GM10266 (cell line): Measurements from ENCODE around the gene ASS1.

Source experiments
- DNase-seq: peaks from one replicate; pipeline ENCODE4 v3.0.0; 2012; ENCODE audit errors: extremely low spot score
- TF ChIP-seq, protein P1 (sequence below): IDR thresholded peaks from 2 replicates; pipeline ENCODE4 v1.5.1; 2012; ENCODE audit warnings: mild to moderate bottlenecking, low read depth; ENCODE audit not compliant: control insufficient read depth, insufficient read depth; ENCODE audit errors: missing control alignments

Gene ASS1

DNA sequence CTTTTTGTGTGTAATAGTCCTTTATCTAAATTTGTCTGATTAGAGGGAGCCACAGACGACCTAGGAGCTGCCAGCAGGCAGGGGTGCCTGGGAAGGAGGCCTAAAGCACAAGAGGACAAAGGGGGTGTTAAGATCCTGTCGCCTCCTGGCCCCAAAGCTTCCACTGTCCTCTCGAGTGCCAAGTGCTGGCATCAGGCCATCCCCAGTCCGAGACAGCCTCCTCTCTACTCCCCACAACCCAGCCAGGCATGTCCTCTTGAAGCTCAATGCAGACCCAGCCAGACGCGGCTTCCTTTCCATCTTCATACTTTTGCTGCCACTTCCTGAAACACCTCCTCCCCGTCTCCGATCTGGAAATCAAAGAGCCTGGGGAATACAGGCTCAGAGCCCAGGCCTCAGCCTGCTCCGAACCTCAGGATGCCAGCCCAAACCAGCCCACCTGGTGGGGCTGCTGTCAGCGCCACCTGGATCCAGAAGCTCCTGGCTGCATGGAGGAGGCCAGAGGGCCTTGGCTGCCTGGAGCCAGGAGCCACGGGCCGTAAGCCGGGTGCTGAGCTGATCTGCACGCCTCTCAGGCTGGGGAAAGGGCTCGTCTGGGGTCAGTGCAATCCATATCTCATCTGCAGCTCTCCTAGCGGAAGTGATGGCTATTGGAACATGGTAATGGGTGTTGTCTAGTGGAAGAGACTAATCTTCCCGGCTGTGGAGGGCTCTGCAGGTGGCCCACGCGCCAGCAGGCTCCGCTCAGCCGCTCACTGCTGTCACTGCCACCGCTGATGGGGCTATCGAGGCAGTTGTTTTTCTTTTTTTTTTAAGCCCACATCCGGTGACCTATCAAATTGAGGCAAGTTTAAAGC, 74.4 kb downstream of the ASS1 start:
- TF ChIP-seq, protein P1, sequence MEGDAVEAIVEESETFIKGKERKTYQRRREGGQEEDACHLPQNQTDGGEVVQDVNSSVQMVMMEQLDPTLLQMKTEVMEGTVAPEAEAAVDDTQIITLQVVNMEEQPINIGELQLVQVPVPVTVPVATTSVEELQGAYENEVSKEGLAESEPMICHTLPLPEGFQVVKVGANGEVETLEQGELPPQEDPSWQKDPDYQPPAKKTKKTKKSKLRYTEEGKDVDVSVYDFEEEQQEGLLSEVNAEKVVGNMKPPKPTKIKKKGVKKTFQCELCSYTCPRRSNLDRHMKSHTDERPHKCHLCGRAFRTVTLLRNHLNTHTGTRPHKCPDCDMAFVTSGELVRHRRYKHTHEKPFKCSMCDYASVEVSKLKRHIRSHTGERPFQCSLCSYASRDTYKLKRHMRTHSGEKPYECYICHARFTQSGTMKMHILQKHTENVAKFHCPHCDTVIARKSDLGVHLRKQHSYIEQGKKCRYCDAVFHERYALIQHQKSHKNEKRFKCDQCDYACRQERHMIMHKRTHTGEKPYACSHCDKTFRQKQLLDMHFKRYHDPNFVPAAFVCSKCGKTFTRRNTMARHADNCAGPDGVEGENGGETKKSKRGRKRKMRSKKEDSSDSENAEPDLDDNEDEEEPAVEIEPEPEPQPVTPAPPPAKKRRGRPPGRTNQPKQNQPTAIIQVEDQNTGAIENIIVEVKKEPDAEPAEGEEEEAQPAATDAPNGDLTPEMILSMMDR = no peak
- DNase-seq = no peak

DNA sequence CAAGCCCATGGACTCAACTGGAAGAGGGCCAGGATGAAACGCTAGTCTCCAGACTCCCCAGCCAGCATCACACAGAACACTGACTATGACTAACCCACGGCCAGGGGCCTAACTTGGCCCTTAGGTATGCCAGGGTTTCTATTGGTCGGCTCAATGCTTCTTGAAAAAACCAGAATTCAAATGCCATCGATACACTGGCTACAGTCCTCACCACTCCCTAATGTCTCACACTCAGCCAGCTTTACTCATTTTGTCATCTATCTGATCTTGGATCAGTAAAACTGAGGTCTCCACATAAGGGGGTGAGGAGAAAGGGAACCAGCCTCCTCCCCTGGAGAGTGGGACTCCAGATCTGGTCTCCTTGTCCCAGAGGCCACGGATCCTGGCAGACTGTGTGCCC, 75.2 kb downstream of the ASS1 start:
- TF ChIP-seq, protein P1 = no peak
- no peak for DNase-seq

DNA sequence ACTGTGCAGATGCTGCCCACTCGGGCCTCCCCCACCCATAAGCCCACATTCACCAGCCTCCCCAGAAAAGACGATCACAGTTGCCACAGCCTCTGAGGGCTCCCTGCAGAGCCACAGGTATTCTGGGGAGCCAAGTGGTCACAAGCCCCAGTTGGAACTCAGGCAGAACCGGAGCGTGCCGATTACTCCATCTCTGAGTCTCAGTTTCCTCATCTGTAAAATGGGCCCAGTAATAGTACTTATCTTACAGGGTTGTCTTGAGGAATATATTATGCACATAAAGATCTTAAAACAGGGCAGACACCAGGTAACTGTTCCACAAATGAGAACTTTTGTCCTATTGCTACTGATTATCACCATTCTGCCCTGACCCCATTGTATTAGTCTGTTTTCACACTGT, 77.0 kb downstream of the ASS1 start:
- TF ChIP-seq, protein P1 = no peak
- DNase-seq = no peak

DNA sequence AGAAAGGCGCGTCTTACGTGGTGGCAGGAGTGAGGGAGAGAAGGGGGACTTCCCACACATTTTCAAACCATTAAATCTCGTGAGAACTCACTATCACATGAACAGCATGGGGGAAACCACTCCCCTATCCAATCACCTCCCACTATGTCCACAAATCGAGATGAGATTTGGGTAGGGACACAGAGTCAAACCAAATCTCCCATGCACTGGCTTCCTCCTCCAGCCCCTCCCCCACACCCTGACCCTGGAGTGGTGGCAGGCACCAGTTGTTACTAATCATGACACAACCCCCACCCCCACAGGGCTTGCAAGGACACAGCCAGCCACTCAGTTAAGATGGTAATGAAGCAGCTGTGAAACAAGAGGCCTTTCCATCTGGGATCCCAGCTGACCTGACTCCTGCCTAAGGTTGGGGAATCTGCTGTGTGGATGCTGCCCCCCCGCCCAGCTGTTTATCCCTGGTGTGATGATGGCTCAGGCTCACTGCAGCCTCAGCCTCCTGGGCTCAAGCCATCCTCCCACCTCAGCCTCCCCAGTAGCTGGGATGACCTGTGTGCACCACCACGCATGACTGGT, 77.6 kb downstream of the ASS1 start:
- DNase-seq = no peak
- TF ChIP-seq, protein P1 = no peak

DNA sequence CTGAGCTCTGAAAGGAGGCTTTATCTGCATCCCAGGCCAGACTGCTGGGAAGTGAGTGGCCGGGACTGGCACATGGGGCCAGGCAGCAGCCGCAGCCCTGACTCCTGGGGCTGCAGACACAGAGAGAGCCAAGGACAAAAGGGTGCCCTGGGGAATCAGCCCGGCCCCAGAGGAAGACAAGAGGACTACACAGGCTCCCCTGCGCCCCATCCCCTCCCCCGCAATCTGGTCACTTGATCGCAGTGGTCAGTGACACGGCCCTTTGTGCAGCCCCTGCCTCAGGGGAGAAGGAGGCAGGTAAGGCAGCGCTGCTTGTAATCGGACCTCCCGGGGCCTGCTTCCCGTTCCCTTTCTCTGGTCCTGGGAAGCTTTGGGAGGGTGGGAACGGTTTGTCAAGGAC, 79.2 kb downstream of the ASS1 start:
- no peak for DNase-seq
- TF ChIP-seq, protein P1 = no peak

DNA sequence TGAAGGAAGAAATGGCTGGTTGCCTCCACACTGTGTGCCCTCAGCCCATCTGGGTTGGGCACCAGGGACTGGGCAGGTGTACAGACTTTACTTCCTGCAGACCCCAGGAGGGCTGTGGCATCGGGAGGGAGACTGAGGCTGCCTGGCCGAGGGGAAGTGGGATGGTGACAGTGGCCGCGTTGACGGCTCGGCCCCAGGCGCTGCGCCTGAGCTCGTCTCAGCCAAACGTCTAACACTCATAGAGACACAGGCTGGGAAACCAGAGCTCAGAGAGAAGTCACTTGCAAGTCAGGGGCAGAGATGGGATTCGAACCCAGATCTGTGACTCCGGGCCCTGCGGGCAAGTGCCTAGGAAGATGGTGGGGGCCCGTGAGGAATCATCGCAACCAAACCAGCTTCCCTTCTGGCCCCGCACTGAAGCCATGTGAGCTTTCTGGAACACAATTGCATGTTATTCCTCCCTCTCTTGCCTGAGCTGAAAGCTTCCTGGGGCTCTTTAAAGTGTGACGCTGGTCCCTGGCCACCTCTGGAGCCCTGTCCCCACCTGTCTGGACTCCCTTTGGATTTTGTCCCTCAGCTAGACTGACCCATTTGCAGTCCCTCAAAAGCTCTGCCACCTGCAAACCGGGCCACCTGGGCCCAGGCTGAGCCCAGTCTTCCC, 81.6 kb downstream of the ASS1 start:
- TF ChIP-seq, protein P1 = no peak
- DNase-seq = no peak
